Measurements from ENCODE around the gene SFMBT2. TPM values are rescaled to one million over a fixed set of nuclear protein-coding genes. Genes with fewer than 3 reads are reported as not detected.

The SFMBT2 gene
- total and polyA plus RNA-seq, 10 of the 15 experiments (the other 5 are each of a cell fraction or from before 2014, with no cell fraction given) = 2.8 to 29.6 (median 15.1) TPM

GRCh38 chr10:7409045-7409731, 1.6 kb downstream of the SFMBT2 start (continued):
- no peak for TF ChIP-seq CUX1 (IDR thresholded peaks at IDR 0.05; ENCODE audit: insufficient replicate concordance, low read depth, low read length)
- TF ChIP-seq NRF1 (conservative IDR thresholded peaks at IDR 0.05; ENCODE audit: low read depth, low read length) = no peak
- TF ChIP-seq CHD2 (IDR thresholded peaks at IDR 0.05; ENCODE audit: borderline replicate concordance, low read depth, low read length) = no peak
- no peak for TF ChIP-seq SMAD5 (IDR thresholded peaks at IDR 0.05; ENCODE audit: low read depth)
- no peak for TF ChIP-seq JUNB (IDR thresholded peaks at IDR 0.05)
- no peak for TF ChIP-seq STAT1 (conservative IDR thresholded peaks at IDR 0.05)
- 0 out of 2 replicates have a peak, but pooled peaks have one; percentile 47 for TF ChIP-seq PKNOX1 (IDR thresholded peaks at IDR 0.05)
- TF ChIP-seq ELK1 (IDR thresholded peaks at IDR 0.05; ENCODE audit: low read depth, low read length) = no peak
- TF ChIP-seq CREM (IDR thresholded peaks at IDR 0.05; ENCODE audit: low read depth) = no peak
- no peak for TF ChIP-seq KAT2A (conservative IDR thresholded peaks at IDR 0.05; ENCODE audit: control insufficient read depth, low read depth, low read length)
- TF ChIP-seq TCF12 (IDR thresholded peaks at IDR 0.05; ENCODE audit: low read depth, low read length) = no peak
- 0 out of 2 replicates have a peak, but pooled peaks have one; percentile 19 for TF ChIP-seq RCOR1 (conservative IDR thresholded peaks at IDR 0.05; ENCODE audit: low read depth, low read length)
- no peak for TF ChIP-seq NR2C2 (IDR thresholded peaks at IDR 0.05; ENCODE audit: borderline replicate concordance, control insufficient read depth, insufficient read length, low read depth)
- TF ChIP-seq CTCF (IDR thresholded peaks at IDR 0.05 in 2 of 3, conservative IDR thresholded peaks at IDR 0.05 in 1 of 3; ENCODE audit: control insufficient read depth in 2 of 3, extremely low read depth in 1 of 3, insufficient read depth in 1 of 3, low read depth in 3 of 3, low read length in 3 of 3) = peak in 1 of 3 experiments; percentile 24; a peak in 1 of 6 replicates
- no peak for TF ChIP-seq CHD4 (IDR thresholded peaks at IDR 0.05)
- no peak for TF ChIP-seq ESRRA (IDR thresholded peaks at IDR 0.05; ENCODE audit: low read length)
- TF ChIP-seq RBBP5 (conservative IDR thresholded peaks at IDR 0.05) = no peak
- no peak for TF ChIP-seq SREBF1 (IDR thresholded peaks at IDR 0.05; ENCODE audit: low read length)
- TF ChIP-seq ZNF207 (IDR thresholded peaks at IDR 0.05; ENCODE audit: borderline replicate concordance) = 0 out of 2 replicates have a peak, but pooled peaks have one; percentile 26
